ENCODE data around the gene NUBP2.

The NUBP2 gene

DNA sequence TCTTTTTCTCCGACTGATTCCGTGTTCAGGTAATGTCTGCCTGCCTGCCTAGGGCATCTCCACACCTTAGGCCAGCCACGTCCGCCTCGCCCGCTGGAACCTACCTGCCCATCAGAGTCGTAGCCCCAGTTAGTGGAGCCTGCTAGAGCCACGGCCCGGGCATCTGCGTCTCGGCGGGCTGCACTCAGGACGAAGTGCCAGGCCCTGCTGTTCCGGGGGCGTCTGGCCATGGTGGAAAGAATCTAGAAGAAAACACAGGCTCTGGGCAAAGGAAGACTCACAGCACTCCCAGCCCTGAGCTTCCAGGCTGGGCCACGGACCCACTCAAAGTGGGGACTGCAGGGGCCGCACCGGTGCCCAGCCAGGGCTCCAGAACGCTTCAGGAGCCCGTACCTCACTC lies 1.5 kb upstream of the NUBP2 start:
- Histone ChIP-seq H3K79me1 (ENCODE audit: low read length) (no peaks in the 10 kb centered on the region), H3K36me3 (ENCODE audit: control insufficient read depth in 1 of 2, insufficient read depth in 2 of 2, low read length in 2 of 2) (peaks cover 45 to 55% of the 10 kb centered on the region in 2 experiments), H4K91ac (ENCODE audit: low read depth, low read length) (peak overlapping the region; percentile 67), H2AFZ (ENCODE audit: insufficient read depth, low read length, poor library complexity) (no peak overlapping the region), H3K4me3 (ENCODE audit: low read depth, low read length) (peak overlapping the region; percentile 82), H2BK5ac (ENCODE audit: low read depth, low read length, poor library complexity) (no peak overlapping the region), H2BK12ac (ENCODE audit: low read length) (no peak overlapping the region), H3K4ac (ENCODE audit: low read depth, low read length) (no peak overlapping the region), H3K4me1 (ENCODE audit: control insufficient read depth in 1 of 2, insufficient read depth in 2 of 2, low read length in 2 of 2) (peaks cover 8 to 21% of the 10 kb centered on the region in 2 experiments), H3K9me3 (ENCODE audit: insufficient read depth, low read depth, low read length) (no peaks in the 10 kb centered on the region), H3K18ac (ENCODE audit: low read length) (peak overlapping the region; percentile 37), H2BK120ac (ENCODE audit: insufficient read depth, low read length, poor library complexity) (no peak overlapping the region), H3K9ac (ENCODE audit: low read length) (peak overlapping the region; percentile 73), H3K27me3 (ENCODE audit: insufficient read depth, low read length) (no peaks in the 10 kb centered on the region), H3K4me2 (ENCODE audit: low read length) (peak overlapping the region; percentile 91), H4K12ac (ENCODE audit: low read depth, low read length) (peak overlapping the region; percentile 39), H3K79me2 (ENCODE audit: control insufficient read depth, insufficient read depth, low read length, poor library complexity) (peaks cover 4% of the 10 kb centered on the region), H3K27ac (ENCODE audit: low read depth, low read length) (no peak overlapping the region), H4K8ac (ENCODE audit: low read depth, low read length) (peak overlapping the region; percentile 5), H2AK5ac (ENCODE audit: low read length) (peak overlapping the region; percentile 5), H3K23ac (ENCODE audit: low read length) (no peak overlapping the region), H3K14ac (ENCODE audit: low read length) (no peak overlapping the region)
- DNase-seq = no peak
- WGBS (ENCODE audit: extremely low coverage, insufficient coverage, insufficient read length) = no CpG with 5 or more reads among the region's 20 CpGs

- peak overlapping the region; percentile 67 for H4K91ac ChIP-seq (ENCODE audit: low read depth, low read length)
- no peaks in the 10 kb centered on the region for H3K9me3 ChIP-seq (ENCODE audit: insufficient read depth, low read depth, low read length)
- no peak overlapping the region for H2BK12ac ChIP-seq (ENCODE audit: low read length)
- no peaks in the 10 kb centered on the region for H3K27me3 ChIP-seq (ENCODE audit: insufficient read depth, low read length)
- H3K14ac ChIP-seq (ENCODE audit: low read length) = peak overlapping the region; percentile 70
- H3K23ac ChIP-seq (ENCODE audit: low read length) = no peak overlapping the region
- H3K36me3 ChIP-seq (ENCODE audit: control insufficient read depth in 1 of 2, insufficient read depth in 2 of 2, low read length in 2 of 2) = peaks cover 45 to 55% of the 10 kb centered on the region in 2 experiments
- peak overlapping the region; percentile 37 for H3K18ac ChIP-seq (ENCODE audit: low read length)
- DNase-seq = peak; percentile 40 to 62
- peak overlapping the region; percentile 39 for H4K12ac ChIP-seq (ENCODE audit: low read depth, low read length)
- no CpG with 5 or more reads among the region's 70 CpGs for WGBS (ENCODE audit: extremely low coverage, insufficient coverage, insufficient read length)
- peak overlapping the region; percentile 69 for H4K8ac ChIP-seq (ENCODE audit: low read depth, low read length)
- H2AK5ac ChIP-seq (ENCODE audit: low read length) = peak overlapping the region; percentile 51
- peak overlapping the region; percentile 82 for H3K4me3 ChIP-seq (ENCODE audit: low read depth, low read length)
- peak overlapping the region; percentile 28 for H3K27ac ChIP-seq (ENCODE audit: low read depth, low read length)
- peak overlapping the region; percentile 13 for H3K4ac ChIP-seq (ENCODE audit: low read depth, low read length)
- peaks cover 4% of the 10 kb centered on the region for H3K79me2 ChIP-seq (ENCODE audit: control insufficient read depth, insufficient read depth, low read length, poor library complexity)
- H3K4me2 ChIP-seq (ENCODE audit: low read length) = peak overlapping the region; percentile 91
- H3K4me1 ChIP-seq (ENCODE audit: control insufficient read depth in 1 of 2, insufficient read depth in 2 of 2, low read length in 2 of 2) = peaks cover 8 to 21% of the 10 kb centered on the region in 2 experiments
- peak overlapping the region; percentile 73 for H3K9ac ChIP-seq (ENCODE audit: low read length)
- H2AFZ ChIP-seq (ENCODE audit: insufficient read depth, low read length, poor library complexity) = peak overlapping the region; percentile 8
- H2BK120ac ChIP-seq (ENCODE audit: insufficient read depth, low read length, poor library complexity) = no peak overlapping the region
- no peak overlapping the region for H2BK5ac ChIP-seq (ENCODE audit: low read depth, low read length, poor library complexity)
- H3K79me1 ChIP-seq (ENCODE audit: low read length) = no peaks in the 10 kb centered on the region
Observed at GRCh38 chr16:1781758-1782407, 877 bp upstream of the NUBP2 start.

DNA sequence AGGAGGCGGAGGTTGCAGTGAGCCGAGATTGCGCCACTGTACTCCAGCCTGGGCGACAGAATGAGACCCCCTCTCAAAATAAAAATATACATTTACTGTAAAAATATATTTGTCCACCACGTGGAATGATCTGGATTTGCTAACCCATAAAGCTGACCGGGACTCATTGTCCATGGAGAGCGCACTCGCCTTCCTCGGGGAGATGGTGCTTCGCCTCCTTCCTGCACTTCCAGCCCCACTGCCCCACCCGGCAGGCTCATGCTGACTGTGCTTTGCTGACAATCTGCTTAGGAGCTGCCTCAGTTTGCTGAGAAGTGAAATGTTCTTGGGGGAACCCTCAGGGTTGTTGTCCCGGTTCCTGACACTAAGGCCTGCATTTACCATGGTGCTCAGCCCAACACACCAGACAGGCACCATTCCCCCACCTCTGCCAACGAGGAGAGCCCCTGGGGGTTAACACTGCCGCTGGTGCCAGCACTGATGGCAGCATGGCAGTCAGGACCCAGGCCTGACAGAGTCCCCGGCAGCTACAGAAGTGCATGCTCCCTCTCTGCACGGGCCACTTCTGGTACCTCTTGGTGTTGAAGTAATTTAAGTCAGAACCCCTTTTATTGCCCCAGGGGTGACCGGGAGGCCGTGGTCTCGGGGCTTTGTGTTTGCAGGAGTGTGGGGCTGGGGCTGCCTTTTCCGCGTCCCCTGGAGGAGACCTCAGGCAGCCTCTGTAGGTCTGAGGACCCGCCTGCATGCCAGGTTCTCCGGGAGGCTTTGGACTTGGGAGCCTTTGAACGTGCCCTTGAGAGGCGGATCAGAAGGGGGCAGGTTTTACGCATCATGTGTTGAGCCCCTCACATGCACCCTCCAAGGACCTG lies 2.5 kb downstream of the NUBP2 start:
- Histone ChIP-seq H3K4me1 (ENCODE audit: control insufficient read depth in 1 of 2, insufficient read depth in 2 of 2, low read length in 2 of 2) (peaks cover 5 to 16% of the 10 kb centered on the region in 2 experiments), H2AFZ (ENCODE audit: insufficient read depth, low read length, poor library complexity) (no peak overlapping the region), H3K14ac (ENCODE audit: low read length) (no peak overlapping the region), H3K4me2 (ENCODE audit: low read length) (no peak overlapping the region), H3K9me3 (ENCODE audit: insufficient read depth, low read depth, low read length) (no peaks in the 10 kb centered on the region), H3K4ac (ENCODE audit: low read depth, low read length) (peak overlapping the region; percentile 55), H4K12ac (ENCODE audit: low read depth, low read length) (no peak overlapping the region), H2AK5ac (ENCODE audit: low read length) (no peak overlapping the region), H3K36me3 (ENCODE audit: control insufficient read depth in 1 of 2, insufficient read depth in 2 of 2, low read length in 2 of 2) (peaks cover 52 to 55% of the 10 kb centered on the region in 2 experiments), H3K79me2 (ENCODE audit: control insufficient read depth, insufficient read depth, low read length, poor library complexity) (peaks cover 4% of the 10 kb centered on the region), H3K27me3 (ENCODE audit: insufficient read depth, low read length) (no peaks in the 10 kb centered on the region), H3K79me1 (ENCODE audit: low read length) (no peaks in the 10 kb centered on the region), H3K18ac (ENCODE audit: low read length) (no peak overlapping the region), H3K4me3 (ENCODE audit: low read depth, low read length) (no peak overlapping the region), H4K8ac (ENCODE audit: low read depth, low read length) (no peak overlapping the region), H2BK120ac (ENCODE audit: insufficient read depth, low read length, poor library complexity) (no peak overlapping the region), H2BK5ac (ENCODE audit: low read depth, low read length, poor library complexity) (no peak overlapping the region), H3K23ac (ENCODE audit: low read length) (no peak overlapping the region), H3K9ac (ENCODE audit: low read length) (no peak overlapping the region), H2BK12ac (ENCODE audit: low read length) (no peak overlapping the region), H4K91ac (ENCODE audit: low read depth, low read length) (no peak overlapping the region), H3K27ac (ENCODE audit: low read depth, low read length) (no peak overlapping the region)
- DNase-seq = no peak
- WGBS (ENCODE audit: extremely low coverage, insufficient coverage, insufficient read length) = no CpG with 5 or more reads among the region's 26 CpGs

DNA sequence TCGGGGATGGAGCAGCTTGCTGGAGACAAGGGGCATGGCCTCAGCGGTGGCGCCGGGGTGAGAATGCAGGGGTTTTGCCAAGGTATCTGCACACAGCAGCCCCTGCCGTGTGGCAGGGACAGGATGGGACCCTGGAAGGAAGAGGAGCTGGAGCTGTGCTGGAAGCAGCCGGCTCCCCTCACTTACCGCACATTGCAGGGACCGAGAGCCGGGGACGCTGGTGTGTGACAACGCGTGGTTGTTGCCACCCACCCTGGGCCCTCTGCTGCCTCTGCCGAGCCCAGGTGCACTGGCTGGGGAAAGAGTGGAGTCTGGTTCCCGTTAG lies 3.0 kb downstream of the NUBP2 start:
- H4K12ac ChIP-seq (ENCODE audit: low read depth, low read length) = no peak overlapping the region
- H2AK5ac ChIP-seq (ENCODE audit: low read length) = no peak overlapping the region
- no peak for DNase-seq
- H3K4me3 ChIP-seq (ENCODE audit: low read depth, low read length) = no peak overlapping the region
- no CpG with 5 or more reads among the region's 14 CpGs for WGBS (ENCODE audit: extremely low coverage, insufficient coverage, insufficient read length)
- no peaks in the 10 kb centered on the region for H3K79me1 ChIP-seq (ENCODE audit: low read length)
- no peak overlapping the region for H3K27ac ChIP-seq (ENCODE audit: low read depth, low read length)
- H3K18ac ChIP-seq (ENCODE audit: low read length) = no peak overlapping the region
- no peak overlapping the region for H2BK120ac ChIP-seq (ENCODE audit: insufficient read depth, low read length, poor library complexity)
- H3K4me2 ChIP-seq (ENCODE audit: low read length) = no peak overlapping the region
- no peak overlapping the region for H4K91ac ChIP-seq (ENCODE audit: low read depth, low read length)
- H3K9ac ChIP-seq (ENCODE audit: low read length) = no peak overlapping the region
- H3K36me3 ChIP-seq (ENCODE audit: control insufficient read depth in 1 of 2, insufficient read depth in 2 of 2, low read length in 2 of 2) = peaks cover 54 to 56% of the 10 kb centered on the region in 2 experiments
- H3K4me1 ChIP-seq (ENCODE audit: control insufficient read depth in 1 of 2, insufficient read depth in 2 of 2, low read length in 2 of 2) = peaks cover 5 to 15% of the 10 kb centered on the region in 2 experiments
- H3K4ac ChIP-seq (ENCODE audit: low read depth, low read length) = peak overlapping the region; percentile 16
- H2AFZ ChIP-seq (ENCODE audit: insufficient read depth, low read length, poor library complexity) = no peak overlapping the region
- no peak overlapping the region for H3K14ac ChIP-seq (ENCODE audit: low read length)
- peaks cover 4% of the 10 kb centered on the region for H3K79me2 ChIP-seq (ENCODE audit: control insufficient read depth, insufficient read depth, low read length, poor library complexity)
- no peaks in the 10 kb centered on the region for H3K27me3 ChIP-seq (ENCODE audit: insufficient read depth, low read length)
- no peak overlapping the region for H3K23ac ChIP-seq (ENCODE audit: low read length)
- H2BK12ac ChIP-seq (ENCODE audit: low read length) = no peak overlapping the region
- no peak overlapping the region for H4K8ac ChIP-seq (ENCODE audit: low read depth, low read length)
- no peaks in the 10 kb centered on the region for H3K9me3 ChIP-seq (ENCODE audit: insufficient read depth, low read depth, low read length)
- no peak overlapping the region for H2BK5ac ChIP-seq (ENCODE audit: low read depth, low read length, poor library complexity)

All from trophoblast cell (in vitro differentiated cells and primary cell).